GM18867 (cell line): ENCODE measurements around the gene GLP1R.

Experiments used
- ATAC-seq: cut with Tn5 transposase; IDR thresholded peaks from one replicate; pipeline ENCODE4 v1.9.1; 2021; ENCODE audit warnings: mild to moderate bottlenecking, moderate library complexity; ENCODE audit not compliant: unreplicated experiment

The GLP1R gene

GRCh38 chr6:39084506-39084905 lies 35.9 kb downstream of the GLP1R start:
- ATAC-seq = no peak

- no peak for ATAC-seq
These were observed 36.7 kb downstream of the GLP1R start for GRCh38 chr6:39085129-39085797.

- peak; percentile 89 for ATAC-seq
These were observed 37.7 kb downstream of the GLP1R start for GRCh38 chr6:39086294-39086693.

- no peak for ATAC-seq
These were observed 38.1 kb downstream of the GLP1R start for GRCh38 chr6:39086711-39087110.

- ATAC-seq = no peak
These were observed 38.6 kb downstream of the GLP1R start for GRCh38 chr6:39087197-39087596.

GRCh38 chr6:39088331-39088730 lies 39.8 kb downstream of the GLP1R start:
- ATAC-seq = no peak

GRCh38 chr6:39090036-39090435 lies 41.5 kb downstream of the GLP1R start:
- no peak for ATAC-seq

GRCh38 chr6:39091220-39091619 lies 42.6 kb downstream of the GLP1R start:
- ATAC-seq = no peak

- no peak for ATAC-seq
These were observed 43.5 kb downstream of the GLP1R start for GRCh38 chr6:39092124-39092523.

- ATAC-seq = no peak
These were observed 44.6 kb downstream of the GLP1R start for GRCh38 chr6:39093149-39093708.

GRCh38 chr6:39095578-39095977 lies 47.0 kb downstream of the GLP1R start:
- ATAC-seq = no peak

GRCh38 chr6:39100358-39100757 lies 51.8 kb downstream of the GLP1R start:
- ATAC-seq = no peak

GRCh38 chr6:39102071-39102820 lies 53.7 kb downstream of the GLP1R start:
- peak; percentile 71 for ATAC-seq

- peak; percentile 43 for ATAC-seq
These were observed 54.2 kb downstream of the GLP1R start for GRCh38 chr6:39102821-39103136.

GRCh38 chr6:39104528-39104927 lies 55.9 kb downstream of the GLP1R start:
- ATAC-seq = no peak

- ATAC-seq = no peak
These were observed 58.5 kb downstream of the GLP1R start for GRCh38 chr6:39107034-39107433.

GRCh38 chr6:39107641-39108040 lies 59.1 kb downstream of the GLP1R start:
- ATAC-seq = no peak

- ATAC-seq = no peak
These were observed 59.7 kb downstream of the GLP1R start for GRCh38 chr6:39108041-39108839.

- ATAC-seq = no peak
These were observed 62.7 kb downstream of the GLP1R start for GRCh38 chr6:39111280-39111679.

GRCh38 chr6:39113788-39114187 lies 65.2 kb downstream of the GLP1R start:
- ATAC-seq = no peak

GRCh38 chr6:39114388-39114703 lies 65.8 kb downstream of the GLP1R start:
- peak; percentile 16 for ATAC-seq
